ENCODE data around the gene CD300LD. TPM values are rescaled to one million over a fixed set of nuclear protein-coding genes. Genes with fewer than 3 reads are reported as not detected.

CD300LD gene
- total and polyA plus RNA-seq, 10 of the 15 experiments (the other 5 are each of a cell fraction or from before 2014, with no cell fraction given): not detected

GRCh38 chr17:74574489-74575142, 17.5 kb downstream of the CD300LD start:
- POLR2A ChIA-PET: interaction anchor here (0.5 kb wide), 1 partner anchor 231 kb away, joined by 3 read pairs; no protein-coding TSS in a partner anchor
- H3K27me3 ChIP-seq (replicated peaks in 1 of 2; ENCODE audit: control insufficient read depth in 2 of 2, insufficient read depth in 2 of 2, low read length in 1 of 2): peaks cover 0 to 3% of the 10 kb centered on the region in 2 experiments; a peak in 1 of 4 replicates
- H2AFZ ChIP-seq (ENCODE audit: control insufficient read depth, low read depth, low read length): no peak overlapping the region
- no peaks in the 10 kb centered on the region for H3K4me1 ChIP-seq (ENCODE audit: control insufficient read depth, insufficient read depth, low read length)
- intact Hi-C loops (cut with micrococcal nuclease; ENCODE audit: unreplicated experiment) (no loop called here), in situ Hi-C loops (cut with MboI) (loop anchor here (10.0 kb wide), 1 partner anchor 60 kb away; no protein-coding TSS in a partner anchor)
- no peaks in the 10 kb centered on the region for H3K36me3 ChIP-seq (ENCODE audit: control insufficient read depth in 2 of 2, insufficient read depth in 2 of 2, low read length in 1 of 2)
- H3K27ac ChIP-seq (ENCODE audit: control insufficient read depth, insufficient read depth): no peak overlapping the region
- no peaks in the 10 kb centered on the region for H3K9me3 ChIP-seq (replicated peaks; ENCODE audit: control insufficient read depth, insufficient read depth, low read length)
- RAD21 ChIA-PET (ENCODE audit: unreplicated experiment): interaction anchor here (1.0 kb wide), 1 partner anchor 163 kb away, joined by 3 read pairs; no protein-coding TSS in a partner anchor
- no peak for FAIRE-seq
- no peak overlapping the region for H3K4me2 ChIP-seq (ENCODE audit: control insufficient read depth, insufficient read depth)
- no peaks in the 10 kb centered on the region for H4K20me1 ChIP-seq (ENCODE audit: control insufficient read depth, insufficient read depth)
- no peak overlapping the region for H3K4me3 ChIP-seq
- DNase-seq (ENCODE audit: low read depth, low spot score): no peak
- no TSS peak for BruUV-seq (replicated peaks)
- ATAC-seq: no peak
- H3K9ac ChIP-seq (ENCODE audit: control insufficient read depth, insufficient read depth, low read length): no peak overlapping the region
- CTCF ChIA-PET: interaction anchor here (0.6 to 1.6 kb wide), 5 partner anchors 17 to 180 kb away, joined by 3 to 8 read pairs (median 4); partner anchors contain the start of gene CD300LD
- WGBS (ENCODE audit: insufficient coverage, insufficient replicate concordance, low lambda C conversion rate, missing lambda C conversion rate): 1% methylated on average over 5 of the region's 5 CpGs
- SMC1A ChIA-PET (ENCODE audit: uncharacterized antibody, unreplicated experiment): interaction anchor here (0.8 to 1.4 kb wide), 2 partner anchors 12 to 26 kb away, joined by 3 read pairs; no protein-coding TSS in a partner anchor
- H3K79me2 ChIP-seq (ENCODE audit: control insufficient read depth, insufficient read depth, low read length): no peaks in the 10 kb centered on the region
- TF ChIP-seq TAF1 (IDR thresholded peaks at IDR 0.05; ENCODE audit: borderline replicate concordance, low read depth, low read length) (no peak), NR2F1 (conservative IDR thresholded peaks at IDR 0.05) (no peak), MEF2A (IDR thresholded peaks at IDR 0.05; ENCODE audit: insufficient read depth, low read depth, low read length) (no peak), ZNF384 (IDR thresholded peaks at IDR 0.05; ENCODE audit: borderline replicate concordance, low read depth, low read length) (no peak), ZNF592 (IDR thresholded peaks at IDR 0.05) (no peak), NFIC (IDR thresholded peaks at IDR 0.05; ENCODE audit: low read depth, low read length) (no peak), RAD21 (IDR thresholded peaks at IDR 0.05; ENCODE audit: insufficient read depth, low read depth, low read length) (no peak), SMC3 (IDR thresholded peaks at IDR 0.05; ENCODE audit: borderline replicate concordance, low read length) (no peak), CHD2 (IDR thresholded peaks at IDR 0.05; ENCODE audit: borderline replicate concordance, low read depth, low read length) (no peak), ZNF622 (IDR thresholded peaks at IDR 0.05) (no peak), SPI1 (IDR thresholded peaks at IDR 0.05; ENCODE audit: borderline replicate concordance, insufficient read depth, low read depth, low read length) (no peak), IRF5 (IDR thresholded peaks at IDR 0.05; ENCODE audit: borderline replicate concordance) (no peak), DPF2 (IDR thresholded peaks at IDR 0.05) (no peak), E2F8 (IDR thresholded peaks at IDR 0.05; ENCODE audit: low read depth, partially characterized antibody) (no peak), FOS (IDR thresholded peaks at IDR 0.05; ENCODE audit: borderline replicate concordance, extremely low read depth, insufficient read length) (no peak), TBL1XR1 (IDR thresholded peaks at IDR 0.05; ENCODE audit: low read depth, low read length) (no peak)

Measured in GM12878 (cell line).